K562 (cell line): ENCODE measurements around the gene OR51E2. TPM values are rescaled to one million over a fixed set of nuclear protein-coding genes. Genes with fewer than 3 reads are reported as not detected.

Experiments
- ERF ChIP-seq: fragments of 450-650 bp; formaldehyde crosslinking; IDR thresholded peaks from 2 replicates; pipeline ENCODE4 v1.4.0; 2020; ENCODE audit warnings: mild to moderate bottlenecking, mixed read lengths
- LEF1 ChIP-seq: fragments of 450-650 bp; IDR thresholded peaks from 2 replicates; pipeline ENCODE4 v1.6.1; 2016; ENCODE audit warnings: mild to moderate bottlenecking
- POLR2AphosphoS5 ChIP-seq: IDR thresholded peaks from 2 replicates; pipeline ENCODE4 v1.6.1; 2011; ENCODE audit warnings: mild to moderate bottlenecking, low read depth, low read length, moderate library complexity; ENCODE audit not compliant: control insufficient read depth, insufficient read depth
- TEAD1 ChIP-seq, 2 experiments: fragments of 450-650 bp in 1 of 2; sonication (generic) in 1 of 2; formaldehyde crosslinking; IDR thresholded peaks; 2 replicates each; pipeline versions ENCODE4 v1.4.0 to v1.8.0; 2020 to 2022; ENCODE audit warnings: mild to moderate bottlenecking in 2 of 2, missing genetic modification reagents in 1 of 2
- ZNF121 ChIP-seq: sonication (generic); formaldehyde crosslinking; conservative IDR thresholded peaks from 2 replicates; pipeline ENCODE4 v1.8.0; 2022; ENCODE audit warnings: missing genetic modification reagents
- ZNF766 ChIP-seq: fragments of 200-800 bp; sonication (Bioruptor generic); conservative IDR thresholded peaks from 2 replicates; pipeline ENCODE4 v1.6.1; 2016; ENCODE audit warnings: missing genetic modification characterization, missing compliant biosample characterization
- polyA plus RNA-seq, 8 experiments: library from polyadenylated mRNA; depleted of rRNA in 4 of 8; stranded (reverse) in 5 of 8; unstranded in 3 of 8; fragments of >200 nt; fragmentation: Nextera tagmentation in 2 of 8; fragmentation: Illumina TruSeq in 1 of 8; extraction: Ambion mirVana in 2 of 8; extraction: Trizol in 1 of 8; gene quantifications; 2 replicates each; pipeline versions ENCODE4 v1.2.1 to v1.2.3, GENCODE V29; 2011 to 2014; ENCODE audit warnings: inconsistent platforms in 1 of 8, missing spikeins in 1 of 8
- total RNA-seq, 7 experiments: library from RNA; depleted of rRNA in 6 of 7; stranded (reverse); fragments of >200 nt in 6 of 7; fragmentation: Illumina TruSeq in 2 of 7; extraction: Trizol in 2 of 7; gene quantifications; 2 replicates each; pipeline versions ENCODE4 v1.2.1 to v1.2.3, GENCODE V29; 2011 to 2021; ENCODE audit warnings: low replicate concordance in 1 of 7
- TF ChIP-seq, protein P1 (sequence below): fragments of 200-800 bp; sonication (Bioruptor generic); IDR thresholded peaks from 2 replicates; pipeline ENCODE4 v1.6.1; 2017; ENCODE audit warnings: missing genetic modification characterization, missing compliant biosample characterization
- TF ChIP-seq, protein P2 (sequence below): fragments of 250-450 bp; sonication (Bioruptor Pico); IDR thresholded peaks from 2 replicates; pipeline ENCODE4 v1.6.1; 2021; ENCODE audit warnings: mild to moderate bottlenecking
- TF ChIP-seq, protein P3 (sequence below): IDR thresholded peaks from 2 replicates; pipeline ENCODE4 v1.6.1; 2011; ENCODE audit warnings: borderline replicate concordance, low read depth, mild to moderate bottlenecking, moderate library complexity, low read length; ENCODE audit not compliant: insufficient read depth, poor library complexity, severe bottlenecking
- TF ChIP-seq, protein P4 (sequence below): fragments of 450-650 bp; IDR thresholded peaks from 2 replicates; pipeline ENCODE4 v1.6.1; 2017; ENCODE audit warnings: antibody characterized with exemption, mild to moderate bottlenecking

The OR51E2 gene
- total and polyA plus RNA-seq, 9 of the 15 experiments (the other 6 are each of a cell fraction or from before 2014, with no cell fraction given), result not detected

DNA sequence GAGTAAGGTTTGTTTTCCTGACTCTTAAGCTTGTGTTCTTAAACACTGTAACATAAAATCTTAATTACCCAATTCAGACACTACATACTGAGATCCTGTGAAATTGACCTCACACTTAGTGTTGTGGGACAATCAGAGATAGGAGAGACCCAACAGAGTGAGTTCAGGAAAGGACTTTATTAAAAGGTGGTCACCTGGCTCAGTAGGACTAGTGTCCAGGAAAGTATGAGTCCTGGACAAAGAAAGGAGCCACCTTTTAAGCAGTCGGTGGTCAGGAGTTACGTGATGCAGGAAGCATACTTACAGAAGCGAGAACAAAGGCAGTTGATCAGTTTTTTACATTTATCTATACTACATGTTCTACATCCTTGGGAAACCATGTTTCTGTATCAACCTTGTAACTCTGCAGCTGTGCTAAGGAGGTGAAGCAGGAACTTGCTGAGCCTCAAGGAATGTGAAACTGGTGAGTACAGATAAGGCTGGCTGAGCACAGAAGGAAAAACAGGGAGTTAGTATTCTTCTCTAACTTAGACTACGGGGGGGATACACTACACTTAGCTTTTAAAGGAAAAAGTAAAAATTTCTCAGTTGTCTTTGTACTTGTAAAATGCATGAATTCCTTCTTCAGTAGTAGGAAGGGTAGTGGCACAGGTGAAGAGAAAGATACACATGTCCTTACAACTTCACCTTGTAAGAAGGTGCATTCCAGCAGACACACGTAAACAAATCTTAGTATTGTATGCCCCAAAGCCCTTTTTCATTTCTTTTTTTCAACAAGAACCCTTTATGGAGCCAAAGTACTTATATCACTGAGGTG lies 38.8 kb downstream of the OR51E2 start (continued):
- TF ChIP-seq, protein P1, sequence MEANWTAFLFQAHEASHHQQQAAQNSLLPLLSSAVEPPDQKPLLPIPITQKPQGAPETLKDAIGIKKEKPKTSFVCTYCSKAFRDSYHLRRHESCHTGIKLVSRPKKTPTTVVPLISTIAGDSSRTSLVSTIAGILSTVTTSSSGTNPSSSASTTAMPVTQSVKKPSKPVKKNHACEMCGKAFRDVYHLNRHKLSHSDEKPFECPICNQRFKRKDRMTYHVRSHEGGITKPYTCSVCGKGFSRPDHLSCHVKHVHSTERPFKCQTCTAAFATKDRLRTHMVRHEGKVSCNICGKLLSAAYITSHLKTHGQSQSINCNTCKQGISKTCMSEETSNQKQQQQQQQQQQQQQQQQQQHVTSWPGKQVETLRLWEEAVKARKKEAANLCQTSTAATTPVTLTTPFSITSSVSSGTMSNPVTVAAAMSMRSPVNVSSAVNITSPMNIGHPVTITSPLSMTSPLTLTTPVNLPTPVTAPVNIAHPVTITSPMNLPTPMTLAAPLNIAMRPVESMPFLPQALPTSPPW, result peak; percentile 50
- TF ChIP-seq ZNF121 (CRISPR knock-in tag), result no peak
- TF ChIP-seq, protein P2, sequence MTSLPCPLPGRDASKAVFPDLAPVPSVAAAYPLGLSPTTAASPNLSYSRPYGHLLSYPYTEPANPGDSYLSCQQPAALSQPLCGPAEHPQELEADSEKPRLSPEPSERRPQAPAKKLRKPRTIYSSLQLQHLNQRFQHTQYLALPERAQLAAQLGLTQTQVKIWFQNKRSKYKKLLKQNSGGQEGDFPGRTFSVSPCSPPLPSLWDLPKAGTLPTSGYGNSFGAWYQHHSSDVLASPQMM (CRISPR knock-in tag), result no peak
- peak; percentile 97 for TF ChIP-seq LEF1
- TF ChIP-seq, protein P3, sequence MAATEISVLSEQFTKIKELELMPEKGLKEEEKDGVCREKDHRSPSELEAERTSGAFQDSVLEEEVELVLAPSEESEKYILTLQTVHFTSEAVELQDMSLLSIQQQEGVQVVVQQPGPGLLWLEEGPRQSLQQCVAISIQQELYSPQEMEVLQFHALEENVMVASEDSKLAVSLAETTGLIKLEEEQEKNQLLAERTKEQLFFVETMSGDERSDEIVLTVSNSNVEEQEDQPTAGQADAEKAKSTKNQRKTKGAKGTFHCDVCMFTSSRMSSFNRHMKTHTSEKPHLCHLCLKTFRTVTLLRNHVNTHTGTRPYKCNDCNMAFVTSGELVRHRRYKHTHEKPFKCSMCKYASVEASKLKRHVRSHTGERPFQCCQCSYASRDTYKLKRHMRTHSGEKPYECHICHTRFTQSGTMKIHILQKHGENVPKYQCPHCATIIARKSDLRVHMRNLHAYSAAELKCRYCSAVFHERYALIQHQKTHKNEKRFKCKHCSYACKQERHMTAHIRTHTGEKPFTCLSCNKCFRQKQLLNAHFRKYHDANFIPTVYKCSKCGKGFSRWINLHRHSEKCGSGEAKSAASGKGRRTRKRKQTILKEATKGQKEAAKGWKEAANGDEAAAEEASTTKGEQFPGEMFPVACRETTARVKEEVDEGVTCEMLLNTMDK, result no peak
- TF ChIP-seq, protein P4, sequence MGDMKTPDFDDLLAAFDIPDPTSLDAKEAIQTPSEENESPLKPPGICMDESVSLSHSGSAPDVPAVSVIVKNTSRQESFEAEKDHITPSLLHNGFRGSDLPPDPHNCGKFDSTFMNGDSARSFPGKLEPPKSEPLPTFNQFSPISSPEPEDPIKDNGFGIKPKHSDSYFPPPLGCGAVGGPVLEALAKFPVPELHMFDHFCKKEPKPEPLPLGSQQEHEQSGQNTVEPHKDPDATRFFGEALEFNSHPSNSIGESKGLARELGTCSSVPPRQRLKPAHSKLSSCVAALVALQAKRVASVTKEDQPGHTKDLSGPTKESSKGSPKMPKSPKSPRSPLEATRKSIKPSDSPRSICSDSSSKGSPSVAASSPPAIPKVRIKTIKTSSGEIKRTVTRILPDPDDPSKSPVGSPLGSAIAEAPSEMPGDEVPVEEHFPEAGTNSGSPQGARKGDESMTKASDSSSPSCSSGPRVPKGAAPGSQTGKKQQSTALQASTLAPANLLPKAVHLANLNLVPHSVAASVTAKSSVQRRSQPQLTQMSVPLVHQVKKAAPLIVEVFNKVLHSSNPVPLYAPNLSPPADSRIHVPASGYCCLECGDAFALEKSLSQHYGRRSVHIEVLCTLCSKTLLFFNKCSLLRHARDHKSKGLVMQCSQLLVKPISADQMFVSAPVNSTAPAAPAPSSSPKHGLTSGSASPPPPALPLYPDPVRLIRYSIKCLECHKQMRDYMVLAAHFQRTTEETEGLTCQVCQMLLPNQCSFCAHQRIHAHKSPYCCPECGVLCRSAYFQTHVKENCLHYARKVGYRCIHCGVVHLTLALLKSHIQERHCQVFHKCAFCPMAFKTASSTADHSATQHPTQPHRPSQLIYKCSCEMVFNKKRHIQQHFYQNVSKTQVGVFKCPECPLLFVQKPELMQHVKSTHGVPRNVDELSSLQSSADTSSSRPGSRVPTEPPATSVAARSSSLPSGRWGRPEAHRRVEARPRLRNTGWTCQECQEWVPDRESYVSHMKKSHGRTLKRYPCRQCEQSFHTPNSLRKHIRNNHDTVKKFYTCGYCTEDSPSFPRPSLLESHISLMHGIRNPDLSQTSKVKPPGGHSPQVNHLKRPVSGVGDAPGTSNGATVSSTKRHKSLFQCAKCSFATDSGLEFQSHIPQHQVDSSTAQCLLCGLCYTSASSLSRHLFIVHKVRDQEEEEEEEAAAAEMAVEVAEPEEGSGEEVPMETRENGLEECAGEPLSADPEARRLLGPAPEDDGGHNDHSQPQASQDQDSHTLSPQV, result peak; percentile 60; the same call in 1 of the 2 replicates
- TF ChIP-seq TEAD1 (CRISPR knock-in tag; IDR thresholded peaks at IDR 0.05), result peak in 1 of 2 experiments; percentile 47; a peak in 1 of 4 replicates
- TF ChIP-seq POLR2AphosphoS5, result peak; percentile 86
- no peak for TF ChIP-seq ERF (CRISPR knock-in tag)
- 0 out of 2 replicates have a peak, but pooled peaks have one; percentile 27 for TF ChIP-seq ZNF766
